ENCODE results near the gene MX2. TPM values are rescaled to one million over a fixed set of nuclear protein-coding genes. Genes with fewer than 3 reads are reported as not detected.

The MX2 gene
- total and polyA plus RNA-seq, 2 of the 8 experiments (the other 6 are each of a cell fraction or from before 2014, with no cell fraction given), result 3.1 to 8.9 TPM

GRCh38 chr21:41321908-41322495 lies 39.8 kb upstream of the MX2 start:
- Histone ChIP-seq H3K27ac (ENCODE audit: low read depth, low read length) (no peak overlapping the region), H3K18ac (ENCODE audit: extremely low read depth, low read length) (no peak overlapping the region), H3K79me1 (ENCODE audit: low read depth, low read length) (no peaks in the 10 kb centered on the region), H4K20me1 (replicated peaks in 1 of 2; ENCODE audit: control insufficient read depth in 1 of 2, insufficient read depth in 2 of 2, low read length in 2 of 2) (no peaks in the 10 kb centered on the region), H3K14ac (ENCODE audit: insufficient read length) (no peak overlapping the region), H4K91ac (replicated peaks; ENCODE audit: insufficient read length, low read length) (no peak overlapping the region), H3K9me3 (ENCODE audit: insufficient read depth in 2 of 2, low read depth in 1 of 2, low read length in 1 of 2) (no peaks in the 10 kb centered on the region), H3K79me2 (ENCODE audit: control insufficient read depth in 1 of 2, insufficient read depth in 2 of 2, low read length in 2 of 2) (no peaks in the 10 kb centered on the region), H2BK15ac (ENCODE audit: low read length) (no peak overlapping the region), H4K8ac (ENCODE audit: extremely low read depth, insufficient read depth, low read length) (no peak overlapping the region), H3K4me3 (ENCODE audit: extremely low read depth in 1 of 4, insufficient read depth in 2 of 4, low read depth in 3 of 4, low read length in 4 of 4) (no peak overlapping the region), H2BK5ac (ENCODE audit: low read depth, low read length) (no peak overlapping the region), H2BK120ac (replicated peaks; ENCODE audit: low read depth, low read length) (no peak overlapping the region), H3K27me3 (replicated peaks in 1 of 4; ENCODE audit: control insufficient read depth in 3 of 4, extremely low read depth in 1 of 4, insufficient read depth in 3 of 4, low read length in 3 of 4) (peaks cover 0 to 6% (median 0%) of the 10 kb centered on the region in 4 experiments; a peak in 2 of 7 replicates), H3K4ac (replicated peaks; ENCODE audit: insufficient read length, low read depth, low read length) (no peak overlapping the region), H3K36me3 (ENCODE audit: control insufficient read depth in 2 of 4, insufficient read depth in 4 of 4, low read length in 3 of 4) (no peaks in the 10 kb centered on the region), H4K5ac (ENCODE audit: insufficient read length, low read depth, low read length) (no peak overlapping the region), H3K4me1 (replicated peaks in 1 of 4; ENCODE audit: control insufficient read depth in 3 of 4, insufficient read depth in 4 of 4, low read length in 3 of 4) (peaks cover 0 to 8% (median 1%) of the 10 kb centered on the region in 4 experiments; a peak in 4 of 7 replicates), H3K9ac (replicated peaks in 1 of 4; ENCODE audit: extremely low read depth in 1 of 4, low read depth in 3 of 4, low read length in 3 of 4) (no peak overlapping the region), H3K23me2 (ENCODE audit: low read depth, low read length) (peaks cover 5% of the 10 kb centered on the region; the same call in 1 of the 2 replicates), H2BK20ac (ENCODE audit: low read length) (no peak overlapping the region), H3K4me2 (ENCODE audit: insufficient read depth in 1 of 2, low read depth in 2 of 2, low read length in 2 of 2) (no peak overlapping the region), H3K56ac (replicated peaks; ENCODE audit: insufficient read length, low read depth, low read length) (no peak overlapping the region), H2AK5ac (ENCODE audit: low read depth, low read length) (no peak overlapping the region), H2AFZ (ENCODE audit: low read length) (no peak overlapping the region), H3K23ac (ENCODE audit: insufficient read length) (no peak overlapping the region), H2BK12ac (ENCODE audit: low read depth, low read length) (no peak overlapping the region)
- ChIA-PET CTCF (ENCODE audit: partially characterized antibody) (no interaction called here), POLR2A (ENCODE audit: partially characterized antibody) (no interaction called here)
- WGBS, 2 experiments (ENCODE audit: extremely low coverage in 1 of 2, insufficient coverage in 1 of 2, insufficient read length in 1 of 2, insufficient replicate concordance in 2 of 2, low coverage in 1 of 2, low lambda C conversion rate in 2 of 2, missing lambda C conversion rate in 1 of 2), result 90% methylated on average over 7 of the region's 7 CpGs; no CpG with 5 or more reads in 1 of the 2 experiments
- TF ChIP-seq BCL11A (IDR thresholded peaks at IDR 0.05; ENCODE audit: low read depth in 2 of 2, low read length in 2 of 2) (no peak), SUZ12 (IDR thresholded peaks at IDR 0.05; ENCODE audit: low read length) (no peak), SIX5 (IDR thresholded peaks at IDR 0.05; ENCODE audit: low read depth, low read length) (no peak), CBX8 (IDR thresholded peaks at IDR 0.05; ENCODE audit: borderline replicate concordance, low read depth, low read length) (no peak), CHD1 (IDR thresholded peaks at IDR 0.05; ENCODE audit: low read depth, low read length) (no peak), SAP30 (IDR thresholded peaks at IDR 0.05; ENCODE audit: insufficient read depth, insufficient replicate concordance, low read length) (no peak)
- no peak for DNase-seq (ENCODE audit: low read depth in 1 of 2, low spot score in 2 of 2)
- no peak for FAIRE-seq
